GM18507 (cell line): Measurements from ENCODE around the gene ATP6V1A.
A peak's percentile ranks its signal among the peaks of the same experiment; 100 is the strongest.

Experiments used
- DNase-seq: peaks from one replicate; pipeline ENCODE4 v3.0.0; 2011; ENCODE audit warnings: low read depth; ENCODE audit not compliant: insufficient read length; ENCODE audit errors: extremely low spot score
- FAIRE-seq: peaks from 2 replicates; lab custom pipeline; 2011; peaks lifted over from hg19 to GRCh38; lab: Jason Lieb, UNC

Gene ATP6V1A

GRCh38 chr3:113745756-113746547 is 883 bp upstream of the ATP6V1A start, which contains the start of gene NAA50:
Gene NAA50, minus strand, starts transcription at chr3:113746249. Its CDS starts 300 bp downstream, at chr3:113745949.
- DNase-seq (peak; percentile 78), FAIRE-seq (peak; percentile 90)

- DNase-seq (no peak), FAIRE-seq (peak; percentile 87)
Observed at GRCh38 chr3:113747283-113748046, 630 bp downstream of the ATP6V1A start.

GRCh38 chr3:113751141-113751540 is 4.3 kb downstream of the ATP6V1A start:
- FAIRE-seq (peak; percentile 15), DNase-seq (no peak)

DNA sequence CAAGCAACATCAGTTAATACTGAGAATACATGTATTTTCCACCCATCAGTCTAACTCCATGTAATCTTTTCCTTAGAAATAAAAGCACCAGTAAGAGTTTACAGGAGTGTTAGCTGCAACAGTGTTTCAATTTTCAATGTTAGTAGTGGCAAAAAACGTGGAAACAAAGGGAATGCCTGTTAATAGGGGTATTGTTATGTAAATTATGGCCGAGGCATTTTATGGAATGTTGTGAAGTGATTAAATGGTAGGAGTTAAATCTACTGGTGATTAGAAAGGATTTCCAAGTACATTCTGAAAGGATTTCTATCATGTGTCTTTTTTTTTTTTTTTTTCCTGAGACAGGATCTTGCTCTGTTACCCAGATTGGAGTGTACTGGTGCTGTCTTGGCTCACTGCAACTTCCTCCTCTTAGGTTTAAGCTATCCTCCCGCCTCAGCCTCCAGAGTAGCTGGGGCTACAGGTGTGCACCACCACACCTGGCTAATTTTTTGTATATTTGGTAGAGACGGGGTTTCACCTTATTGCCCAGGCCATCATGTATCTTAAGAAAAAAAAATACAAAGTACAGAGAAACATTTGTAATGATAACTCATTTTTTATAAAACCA is 6.6 kb downstream of the ATP6V1A start:
- no peak for DNase-seq
- no peak for FAIRE-seq

DNA sequence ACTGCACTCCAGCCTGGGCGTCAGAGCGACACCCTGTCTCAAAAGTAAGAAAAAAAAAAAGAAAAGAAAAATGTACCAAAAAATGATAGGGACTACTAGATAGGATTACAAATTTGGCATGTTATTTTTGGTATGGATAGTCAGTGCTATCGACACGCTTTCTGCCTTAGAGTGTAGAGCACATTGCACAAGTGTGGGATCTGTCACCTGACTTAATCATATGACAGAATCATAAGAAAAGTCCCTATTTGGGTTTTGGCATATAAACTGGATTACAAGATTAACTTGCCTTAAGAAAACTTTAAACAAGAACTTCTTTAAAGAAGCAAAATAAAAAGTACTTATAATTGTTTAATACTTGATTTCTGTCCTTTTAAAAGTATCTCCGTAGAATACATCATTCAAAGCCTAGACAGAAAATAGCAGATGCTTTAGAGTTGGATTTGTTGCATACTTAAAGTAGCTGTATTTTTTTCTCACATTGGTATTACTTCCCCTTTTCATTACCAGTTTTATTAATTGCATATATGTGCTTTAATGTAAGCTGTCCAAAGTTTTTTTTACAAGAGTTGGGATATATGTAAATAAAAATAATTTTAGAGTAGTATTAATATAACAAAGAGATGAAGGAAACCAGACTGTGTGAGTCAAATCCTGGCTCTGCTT is 7.8 kb downstream of the ATP6V1A start:
- no peak for DNase-seq
- peak; percentile 33 for FAIRE-seq

- peak; percentile 49 for FAIRE-seq
- DNase-seq = no peak
Observed at GRCh38 chr3:113758389-113759024, 11.7 kb downstream of the ATP6V1A start.

- no peak for FAIRE-seq
- no peak for DNase-seq
Observed at GRCh38 chr3:113764698-113765097, 17.9 kb downstream of the ATP6V1A start.

DNA sequence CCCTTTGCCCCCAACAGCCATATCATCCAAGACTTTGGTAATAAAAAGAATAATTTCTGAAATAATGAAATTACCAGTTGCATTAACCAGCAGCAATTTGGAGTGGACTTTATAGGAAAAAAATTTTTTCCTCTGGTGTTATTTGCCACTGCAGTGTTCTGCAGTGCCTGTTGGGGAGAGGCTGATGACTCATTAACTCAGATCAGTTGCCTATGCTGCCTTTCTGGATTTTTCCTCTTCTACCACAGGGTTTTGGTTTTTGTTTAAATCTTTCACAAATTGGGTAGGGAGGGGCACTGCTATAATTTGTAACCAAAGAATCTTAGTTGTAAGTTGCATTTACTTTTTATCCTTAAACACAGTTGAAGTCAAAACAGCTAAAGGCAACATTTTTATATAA is 22.7 kb downstream of the ATP6V1A start:
- peak; percentile 53 for FAIRE-seq
- no peak for DNase-seq

GRCh38 chr3:113771993-113772392 is 25.2 kb downstream of the ATP6V1A start:
- no peak for DNase-seq
- FAIRE-seq = no peak

- no peak for DNase-seq
- no peak for FAIRE-seq
Observed at GRCh38 chr3:113773381-113773780, 26.5 kb downstream of the ATP6V1A start.

DNA sequence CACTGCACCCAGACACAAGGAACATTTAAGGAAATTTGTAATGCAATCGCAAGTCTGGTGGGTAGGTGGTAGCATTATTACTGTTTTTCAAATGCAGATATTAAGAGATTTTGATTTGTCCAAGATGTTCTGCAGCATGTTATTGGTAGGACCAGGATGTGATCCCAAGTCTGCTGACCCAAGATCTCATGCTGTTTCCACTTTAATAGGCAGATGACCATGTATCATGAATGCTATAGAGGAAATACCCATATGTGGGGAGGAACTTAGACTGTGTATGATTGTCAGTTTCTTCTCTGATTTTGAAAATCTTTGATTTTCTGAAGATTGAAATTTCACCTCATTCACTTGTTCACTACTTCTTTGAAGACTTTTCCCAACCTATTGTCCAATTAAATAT is 28.7 kb downstream of the ATP6V1A start:
- FAIRE-seq (no peak), DNase-seq (no peak)

- DNase-seq (no peak), FAIRE-seq (no peak)
Observed at GRCh38 chr3:113776564-113776963, 29.7 kb downstream of the ATP6V1A start.

- DNase-seq (no peak), FAIRE-seq (no peak)
Observed at GRCh38 chr3:113783463-113783862, 36.6 kb downstream of the ATP6V1A start.

DNA sequence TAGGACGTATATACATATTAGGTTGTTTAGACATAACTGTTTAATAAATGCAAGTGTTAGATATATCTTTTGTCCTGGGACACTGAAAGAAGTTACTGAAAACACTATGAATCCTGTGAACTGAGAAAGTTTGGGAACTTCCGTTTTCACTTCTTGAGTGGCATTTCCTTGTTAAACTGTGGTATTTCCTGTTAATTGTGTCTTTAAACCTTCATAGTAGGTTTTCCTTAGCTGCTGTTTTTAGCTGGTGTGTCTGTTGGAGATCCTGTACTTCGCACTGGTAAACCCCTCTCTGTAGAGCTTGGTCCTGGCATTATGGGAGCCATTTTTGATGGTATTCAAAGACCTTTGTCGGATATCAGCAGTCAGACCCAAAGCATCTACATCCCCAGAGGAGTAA is 37.1 kb downstream of the ATP6V1A start:
- peak; percentile 35 for FAIRE-seq

GRCh38 chr3:113791381-113791780 is 44.5 kb downstream of the ATP6V1A start:
- FAIRE-seq (no peak), DNase-seq (no peak)

More for the DNA sequence above, 37.1 kb downstream of the ATP6V1A start:
- no peak for DNase-seq

- no peak for DNase-seq
Observed at GRCh38 chr3:113794526-113794925, 47.7 kb downstream of the ATP6V1A start.

GRCh38 chr3:113795693-113796092 is 48.9 kb downstream of the ATP6V1A start:
- no peak for DNase-seq
- FAIRE-seq = no peak

More at GRCh38 chr3:113794526-113794925, 47.7 kb downstream of the ATP6V1A start:
- no peak for FAIRE-seq

DNA sequence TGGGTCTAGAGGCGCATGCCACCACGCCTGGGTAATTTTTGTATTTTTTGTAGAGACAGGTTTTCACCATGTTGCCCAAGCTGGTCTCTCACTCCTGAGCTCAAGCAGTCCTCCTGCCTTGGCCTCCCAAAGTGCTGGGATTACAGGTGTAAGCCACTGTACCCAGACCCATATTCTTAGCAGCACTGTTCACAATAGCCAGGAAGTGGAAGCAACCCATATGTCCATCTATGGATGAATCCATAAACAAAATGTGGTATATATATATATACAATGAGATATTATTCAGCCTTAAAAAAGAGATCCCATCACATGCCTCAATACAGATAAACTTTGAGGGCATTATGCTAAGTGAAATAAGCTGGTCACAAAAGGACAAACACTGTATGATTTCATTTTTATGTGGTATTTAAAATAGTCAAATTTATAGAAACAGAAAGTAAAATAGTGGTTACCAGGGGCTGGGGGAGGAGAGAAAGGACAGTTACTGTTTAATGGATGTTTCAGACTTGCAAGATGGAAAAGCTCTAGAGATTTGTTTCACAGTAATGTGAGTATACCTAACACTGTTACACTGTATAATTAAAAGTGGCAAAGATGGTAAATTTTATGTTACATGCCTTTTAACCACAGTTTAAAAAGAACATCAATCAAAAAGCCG is 56.1 kb downstream of the ATP6V1A start:
- FAIRE-seq = peak; percentile 83
- no peak for DNase-seq

GRCh38 chr3:113804661-113805060 is 57.8 kb downstream of the ATP6V1A start:
- no peak for DNase-seq
- FAIRE-seq = no peak
